ENCODE measurements around the gene RTN3. TPM values are rescaled to one million over a fixed set of nuclear protein-coding genes. Genes with fewer than 3 reads are reported as not detected.

The RTN3 gene
- total and polyA plus RNA-seq, 9 of the 15 experiments (the other 6 are each of a cell fraction or from before 2014, with no cell fraction given) = 41.6 to 169 (median 93.5) TPM

DNA sequence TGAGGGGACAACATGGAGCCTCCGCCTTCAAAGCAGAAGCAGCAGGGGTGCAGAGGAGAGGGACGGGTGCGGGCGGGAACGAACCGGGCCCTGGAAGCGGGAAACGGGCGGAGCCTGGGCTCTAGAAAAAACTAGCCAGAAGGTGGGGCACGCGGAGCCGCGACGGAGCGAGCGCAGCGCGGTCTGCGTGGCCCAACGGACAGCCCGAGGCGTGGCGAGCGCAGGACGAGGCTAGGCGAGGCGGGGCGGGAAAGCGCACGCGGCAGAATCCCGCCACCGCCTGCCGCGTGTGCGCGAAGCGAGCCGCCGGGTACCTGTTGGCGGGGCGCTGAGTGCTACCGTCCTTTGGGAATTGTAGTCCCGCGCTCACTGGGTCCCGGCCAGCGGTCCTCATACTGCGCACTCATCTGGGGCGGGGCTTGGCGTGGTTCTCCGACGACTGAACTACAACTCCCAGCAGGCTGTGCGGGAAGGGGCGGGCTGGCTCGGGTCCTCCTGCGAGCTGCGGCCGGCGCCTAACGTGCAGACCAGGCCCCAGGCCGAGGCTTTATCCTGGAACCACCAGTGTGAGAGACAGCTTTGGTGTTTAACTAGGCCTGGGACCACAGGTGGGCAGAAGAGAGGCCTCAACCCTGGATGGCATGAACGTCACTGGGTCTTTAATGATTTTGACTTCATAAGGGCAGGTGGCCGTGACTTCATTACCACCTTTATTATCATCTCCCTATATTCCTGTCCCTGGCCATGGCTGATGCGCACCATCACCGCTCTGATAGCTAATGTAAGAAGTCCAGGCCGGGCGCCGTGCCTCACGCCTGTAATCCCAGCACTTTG lies 9.8 kb upstream of the RTN3 start, which contains the start of gene ATL3 (continued):
- TF ChIP-seq SNRNP70 (optimal IDR thresholded peaks at IDR 0.05; ENCODE audit: low read depth, low read length) (no peak), MEF2D (tag; conservative IDR thresholded peaks at IDR 0.05; ENCODE audit: low read depth) (peak; percentile 33; the same call in 1 of the 2 replicates), ZFPM2 (CRISPR knock-in tag; IDR thresholded peaks at IDR 0.05) (no peak), ZBTB17 (CRISPR knock-in tag; IDR thresholded peaks at IDR 0.05) (peak; percentile 73; the same call in 1 of the 2 replicates), NCOA6 (IDR thresholded peaks at IDR 0.05) (peak; percentile 93), FOXA3 (CRISPR knock-in tag; conservative IDR thresholded peaks at IDR 0.05 in 1 of 2, IDR thresholded peaks at IDR 0.05 in 1 of 2) (peak in 1 of 2 experiments; percentile 99; a peak in 2 of 4 replicates), PHF8 (IDR thresholded peaks at IDR 0.05; ENCODE audit: borderline replicate concordance, low read length) (peak; percentile 61; the same call in 1 of the 2 replicates), SP1 (CRISPR knock-in tag; IDR thresholded peaks at IDR 0.05) (peak; percentile 100), HDAC1 (IDR thresholded peaks at IDR 0.05) (peak in 1 of 2 experiments; percentile 81; a peak in 1 of 4 replicates), CEBPB (tag; IDR thresholded peaks at IDR 0.05) (no peak), CHCHD3 (CRISPR knock-in tag; IDR thresholded peaks at IDR 0.05) (no peak), FOXP1 (CRISPR knock-in tag; IDR thresholded peaks at IDR 0.05) (peak; percentile 100)
- TF ChIP-seq, protein P1, sequence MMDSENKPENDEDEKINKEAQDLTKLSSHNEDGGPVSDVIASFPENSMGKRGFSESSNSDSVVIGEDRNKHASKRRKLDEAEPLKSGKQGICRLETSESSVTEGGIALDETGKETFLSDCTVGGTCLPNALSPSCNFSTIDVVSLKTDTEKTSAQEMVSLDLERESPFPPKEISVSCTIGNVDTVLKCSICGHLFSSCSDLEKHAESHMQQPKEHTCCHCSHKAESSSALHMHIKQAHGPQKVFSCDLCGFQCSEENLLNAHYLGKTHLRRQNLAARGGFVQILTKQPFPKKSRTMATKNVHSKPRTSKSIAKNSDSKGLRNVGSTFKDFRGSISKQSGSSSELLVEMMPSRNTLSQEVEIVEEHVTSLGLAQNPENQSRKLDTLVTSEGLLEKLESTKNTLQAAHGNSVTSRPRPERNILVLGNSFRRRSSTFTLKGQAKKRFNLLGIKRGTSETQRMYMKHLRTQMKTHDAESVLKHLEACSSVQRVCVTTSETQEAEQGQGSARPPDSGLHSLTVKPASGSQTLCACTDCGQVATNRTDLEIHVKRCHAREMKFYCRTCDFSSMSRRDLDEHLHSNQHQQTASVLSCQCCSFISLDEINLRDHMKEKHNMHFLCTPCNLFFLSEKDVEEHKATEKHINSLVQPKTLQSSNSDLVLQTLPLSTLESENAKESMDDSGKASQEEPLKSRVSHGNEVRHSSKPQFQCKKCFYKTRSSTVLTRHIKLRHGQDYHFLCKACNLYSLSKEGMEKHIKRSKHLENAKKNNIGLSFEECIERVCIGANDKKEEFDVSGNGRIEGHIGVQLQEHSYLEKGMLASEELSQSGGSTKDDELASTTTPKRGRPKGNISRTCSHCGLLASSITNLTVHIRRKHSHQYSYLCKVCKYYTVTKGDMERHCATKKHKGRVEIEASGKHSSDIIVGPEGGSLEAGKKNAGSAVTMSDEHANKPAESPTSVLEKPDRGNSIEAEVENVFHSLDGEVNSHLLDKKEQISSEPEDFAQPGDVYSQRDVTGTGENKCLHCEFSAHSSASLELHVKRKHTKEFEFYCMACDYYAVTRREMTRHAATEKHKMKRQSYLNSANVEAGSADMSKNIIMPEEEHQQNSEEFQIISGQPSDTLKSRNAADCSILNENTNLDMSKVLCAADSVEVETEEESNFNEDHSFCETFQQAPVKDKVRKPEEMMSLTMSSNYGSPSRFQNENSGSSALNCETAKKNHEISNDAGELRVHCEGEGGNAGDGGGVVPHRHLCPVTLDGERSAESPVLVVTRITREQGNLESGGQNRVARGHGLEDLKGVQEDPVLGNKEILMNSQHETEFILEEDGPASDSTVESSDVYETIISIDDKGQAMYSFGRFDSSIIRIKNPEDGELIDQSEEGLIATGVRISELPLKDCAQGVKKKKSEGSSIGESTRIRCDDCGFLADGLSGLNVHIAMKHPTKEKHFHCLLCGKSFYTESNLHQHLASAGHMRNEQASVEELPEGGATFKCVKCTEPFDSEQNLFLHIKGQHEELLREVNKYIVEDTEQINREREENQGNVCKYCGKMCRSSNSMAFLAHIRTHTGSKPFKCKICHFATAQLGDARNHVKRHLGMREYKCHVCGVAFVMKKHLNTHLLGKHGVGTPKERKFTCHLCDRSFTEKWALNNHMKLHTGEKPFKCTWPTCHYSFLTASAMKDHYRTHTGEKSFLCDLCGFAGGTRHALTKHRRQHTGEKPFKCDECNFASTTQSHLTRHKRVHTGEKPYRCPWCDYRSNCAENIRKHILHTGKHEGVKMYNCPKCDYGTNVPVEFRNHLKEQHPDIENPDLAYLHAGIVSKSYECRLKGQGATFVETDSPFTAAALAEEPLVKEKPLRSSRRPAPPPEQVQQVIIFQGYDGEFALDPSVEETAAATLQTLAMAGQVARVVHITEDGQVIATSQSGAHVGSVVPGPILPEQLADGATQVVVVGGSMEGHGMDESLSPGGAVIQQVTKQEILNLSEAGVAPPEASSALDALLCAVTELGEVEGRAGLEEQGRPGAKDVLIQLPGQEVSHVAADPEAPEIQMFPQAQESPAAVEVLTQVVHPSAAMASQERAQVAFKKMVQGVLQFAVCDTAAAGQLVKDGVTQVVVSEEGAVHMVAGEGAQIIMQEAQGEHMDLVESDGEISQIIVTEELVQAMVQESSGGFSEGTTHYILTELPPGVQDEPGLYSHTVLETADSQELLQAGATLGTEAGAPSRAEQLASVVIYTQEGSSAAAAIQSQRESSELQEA (IDR thresholded peaks at IDR 0.05; ENCODE audit: low read depth) = peak; percentile 12; the same call in 1 of the 2 replicates
- TF ChIP-seq, protein P2, sequence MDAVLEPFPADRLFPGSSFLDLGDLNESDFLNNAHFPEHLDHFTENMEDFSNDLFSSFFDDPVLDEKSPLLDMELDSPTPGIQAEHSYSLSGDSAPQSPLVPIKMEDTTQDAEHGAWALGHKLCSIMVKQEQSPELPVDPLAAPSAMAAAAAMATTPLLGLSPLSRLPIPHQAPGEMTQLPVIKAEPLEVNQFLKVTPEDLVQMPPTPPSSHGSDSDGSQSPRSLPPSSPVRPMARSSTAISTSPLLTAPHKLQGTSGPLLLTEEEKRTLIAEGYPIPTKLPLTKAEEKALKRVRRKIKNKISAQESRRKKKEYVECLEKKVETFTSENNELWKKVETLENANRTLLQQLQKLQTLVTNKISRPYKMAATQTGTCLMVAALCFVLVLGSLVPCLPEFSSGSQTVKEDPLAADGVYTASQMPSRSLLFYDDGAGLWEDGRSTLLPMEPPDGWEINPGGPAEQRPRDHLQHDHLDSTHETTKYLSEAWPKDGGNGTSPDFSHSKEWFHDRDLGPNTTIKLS (IDR thresholded peaks at IDR 0.05; ENCODE audit: borderline replicate concordance, low read depth) = peak; percentile 99
- TF ChIP-seq, protein P3, sequence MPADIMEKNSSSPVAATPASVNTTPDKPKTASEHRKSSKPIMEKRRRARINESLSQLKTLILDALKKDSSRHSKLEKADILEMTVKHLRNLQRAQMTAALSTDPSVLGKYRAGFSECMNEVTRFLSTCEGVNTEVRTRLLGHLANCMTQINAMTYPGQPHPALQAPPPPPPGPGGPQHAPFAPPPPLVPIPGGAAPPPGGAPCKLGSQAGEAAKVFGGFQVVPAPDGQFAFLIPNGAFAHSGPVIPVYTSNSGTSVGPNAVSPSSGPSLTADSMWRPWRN (IDR thresholded peaks at IDR 0.05; ENCODE audit: low read depth) = peak; percentile 64; the same call in 1 of the 2 replicates

Measured in K562 (cell line).